Suprapubic skin (tissue), 4 donors: ENCODE results near the gene ERN1.

Experiments
- EP300 ChIP-seq: sonication (generic); formaldehyde crosslinking; IDR thresholded peaks from one replicate; pipeline ENCODE4 v1.6.1; 2017; ENCODE audit warnings: antibody characterized with exemption
- POLR2A ChIP-seq, 2 donors: fragments of 450-650 bp; IDR thresholded peaks; one replicate each; pipeline ENCODE4 v1.6.1; 2017; ENCODE audit warnings: antibody characterized with exemption in 2 of 2, mild to moderate bottlenecking in 2 of 2, moderate library complexity in 2 of 2
- POLR2AphosphoS5 ChIP-seq, 3 donors: sonication (generic); formaldehyde crosslinking; IDR thresholded peaks; one replicate each; pipeline ENCODE4 v1.6.1; 2017; ENCODE audit warnings: antibody characterized with exemption in 3 of 3
- TF ChIP-seq, protein P1 (sequence below), 2 donors: fragments of 200-600 bp in 1 of 2; fragments of 450-650 bp in 1 of 2; sonication (generic) in 1 of 2; IDR thresholded peaks; one replicate each; pipeline ENCODE4 v1.5.1; 2016 to 2019; ENCODE audit warnings: antibody characterized with exemption in 2 of 2, mild to moderate bottlenecking in 1 of 2, moderate library complexity in 1 of 2

GRCh38 chr17:64157669-64158180 lies 27.8 kb upstream of the ERN1 start:
- TF ChIP-seq POLR2A (IDR thresholded peaks at IDR 0.05) = no peak
- no peak for TF ChIP-seq POLR2AphosphoS5 (IDR thresholded peaks at IDR 0.05)
- TF ChIP-seq EP300 = no peak
- TF ChIP-seq, protein P1, sequence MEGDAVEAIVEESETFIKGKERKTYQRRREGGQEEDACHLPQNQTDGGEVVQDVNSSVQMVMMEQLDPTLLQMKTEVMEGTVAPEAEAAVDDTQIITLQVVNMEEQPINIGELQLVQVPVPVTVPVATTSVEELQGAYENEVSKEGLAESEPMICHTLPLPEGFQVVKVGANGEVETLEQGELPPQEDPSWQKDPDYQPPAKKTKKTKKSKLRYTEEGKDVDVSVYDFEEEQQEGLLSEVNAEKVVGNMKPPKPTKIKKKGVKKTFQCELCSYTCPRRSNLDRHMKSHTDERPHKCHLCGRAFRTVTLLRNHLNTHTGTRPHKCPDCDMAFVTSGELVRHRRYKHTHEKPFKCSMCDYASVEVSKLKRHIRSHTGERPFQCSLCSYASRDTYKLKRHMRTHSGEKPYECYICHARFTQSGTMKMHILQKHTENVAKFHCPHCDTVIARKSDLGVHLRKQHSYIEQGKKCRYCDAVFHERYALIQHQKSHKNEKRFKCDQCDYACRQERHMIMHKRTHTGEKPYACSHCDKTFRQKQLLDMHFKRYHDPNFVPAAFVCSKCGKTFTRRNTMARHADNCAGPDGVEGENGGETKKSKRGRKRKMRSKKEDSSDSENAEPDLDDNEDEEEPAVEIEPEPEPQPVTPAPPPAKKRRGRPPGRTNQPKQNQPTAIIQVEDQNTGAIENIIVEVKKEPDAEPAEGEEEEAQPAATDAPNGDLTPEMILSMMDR (IDR thresholded peaks at IDR 0.05) = no peak
